Muscle layer of duodenum (tissue), 2 donors: ENCODE results near the gene DNAJC16.
A peak's percentile ranks its signal among the peaks of the same experiment; 100 is the strongest.

Experiments used
- H3K27ac ChIP-seq: one replicate; pipeline ENCODE4 v1.7.0; 2013; ENCODE audit warnings: mild to moderate bottlenecking, low read length
- H3K27me3 ChIP-seq: one replicate; pipeline ENCODE4 v1.7.0; 2013; ENCODE audit warnings: low read depth, mild to moderate bottlenecking, control low read depth, low read length
- H3K36me3 ChIP-seq, 2 donors: one replicate each; pipeline ENCODE4 v1.7.0; 2013; ENCODE audit warnings: low read length in 2 of 2, control low read depth in 1 of 2, mild to moderate bottlenecking in 1 of 2; ENCODE audit not compliant: insufficient read depth in 2 of 2, control insufficient read depth in 1 of 2
- H3K4me1 ChIP-seq, 2 donors: one replicate each; pipeline ENCODE4 v1.7.0; 2013; ENCODE audit warnings: low read length in 2 of 2, mild to moderate bottlenecking in 2 of 2, control low read depth in 1 of 2, moderate library complexity in 1 of 2; ENCODE audit not compliant: insufficient read depth in 2 of 2, control insufficient read depth in 1 of 2
- H3K4me3 ChIP-seq, 2 donors: one replicate each; pipeline ENCODE4 v1.7.0; 2013; ENCODE audit warnings: low read length in 2 of 2, low read depth in 1 of 2, mild to moderate bottlenecking in 1 of 2
- H3K9me3 ChIP-seq, 2 donors: one replicate each; pipeline ENCODE4 v1.7.0; 2013; ENCODE audit warnings: low read length in 2 of 2, control low read depth in 1 of 2, mild to moderate bottlenecking in 1 of 2; ENCODE audit not compliant: control insufficient read depth in 1 of 2
- donor health status: healthy.

Gene DNAJC16

DNA sequence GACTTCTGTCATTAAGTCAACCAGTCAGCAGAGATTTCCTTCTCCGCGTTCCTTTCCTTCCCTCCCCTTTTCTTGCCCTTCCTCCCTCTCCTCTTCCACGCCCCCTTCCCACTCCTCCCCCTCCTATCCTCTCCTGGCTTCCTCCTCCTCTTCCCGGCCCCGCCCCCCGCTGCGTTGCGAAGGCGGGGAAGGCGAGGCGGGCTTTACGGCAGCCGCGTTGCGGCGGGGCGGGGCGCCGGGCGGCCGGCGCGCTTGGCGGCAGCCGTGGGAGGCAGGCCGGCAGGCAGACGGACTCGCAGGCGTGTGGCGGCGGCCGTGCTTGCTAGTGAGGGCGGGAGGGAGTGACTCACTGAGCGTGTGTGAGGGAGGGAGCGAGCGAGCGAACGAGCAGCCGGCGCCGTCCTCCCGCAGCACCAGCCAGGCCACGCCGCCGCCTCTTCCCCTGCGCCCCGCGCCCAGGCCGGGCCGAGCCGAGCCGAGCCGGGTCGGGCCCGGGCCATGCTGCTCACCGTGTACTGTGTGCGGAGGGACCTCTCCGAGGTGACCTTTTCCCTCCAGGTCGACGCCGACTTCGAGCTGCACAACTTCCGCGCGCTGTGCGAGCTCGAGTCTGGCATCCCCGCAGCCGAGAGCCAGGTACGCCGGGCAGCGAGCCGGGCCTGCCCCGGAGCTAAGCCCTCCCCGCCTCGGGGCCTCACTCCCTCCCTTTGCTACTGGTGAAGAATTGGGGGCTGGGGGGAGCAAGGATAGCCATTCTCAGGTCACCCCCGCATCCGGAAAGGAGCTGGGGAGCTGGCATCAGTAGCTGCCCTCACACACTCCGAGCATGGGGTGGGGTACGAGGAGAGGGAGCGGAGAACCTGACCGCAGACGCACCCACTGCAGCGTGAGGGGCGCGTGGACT, 90.8 kb downstream of the DNAJC16 start, which contains the start of gene DDI2:
Gene DDI2 (plus strand): TSS at position 286 of the 904 bp plus-strand sequence. CDS start 213 bp downstream, at position 499.
- H3K27me3 ChIP-seq, result no peaks in the 10 kb centered on the region
- peak within 1 kb of the TSS; percentile 87 to 98 for H3K4me3 ChIP-seq
- peak within 1 kb of the TSS; percentile 93 for H3K27ac ChIP-seq
- H3K36me3 ChIP-seq, result peaks cover 0 to 8% of the 10 kb centered on the region in 2 donors
- no peaks in the 10 kb centered on the region for H3K9me3 ChIP-seq
- H3K4me1 ChIP-seq, result peaks cover 16 to 43% of the 10 kb centered on the region in 2 donors

DNA sequence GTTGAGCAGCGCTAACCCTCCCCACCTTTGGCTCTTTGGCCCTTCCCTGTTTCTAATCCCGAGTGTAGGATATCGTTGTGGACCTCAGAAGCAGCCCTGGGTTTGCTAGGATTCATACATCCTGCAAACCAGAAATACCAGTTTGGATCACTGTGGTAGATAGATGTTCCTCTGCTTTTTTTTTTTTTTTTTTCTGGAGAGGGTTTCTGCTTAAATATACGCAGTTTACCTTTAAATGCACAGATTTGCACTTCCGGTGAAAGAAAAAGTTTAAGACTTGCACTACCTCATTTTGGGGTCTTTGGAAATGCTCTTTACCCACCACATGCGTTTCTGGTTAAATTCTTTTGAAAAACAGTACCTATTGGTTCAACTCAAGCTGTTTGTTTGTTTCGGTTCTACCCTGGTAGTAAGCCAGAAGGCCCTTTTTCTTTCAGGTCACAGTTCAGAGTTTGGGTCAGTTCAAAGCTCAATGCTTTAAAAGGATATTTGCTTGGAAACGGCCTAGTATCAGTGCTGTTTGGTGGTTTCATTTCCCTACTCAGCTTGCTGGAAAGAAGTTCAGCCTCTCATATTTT, 91.5 kb downstream of the DNAJC16 start:
- H3K27me3 ChIP-seq, result no peaks in the 10 kb centered on the region
- H3K4me1 ChIP-seq, result peaks cover 16 to 43% of the 10 kb centered on the region in 2 donors
- peak overlapping the region; percentile 93 for H3K27ac ChIP-seq
- peaks cover 0 to 8% of the 10 kb centered on the region in 2 donors for H3K36me3 ChIP-seq
- H3K9me3 ChIP-seq, result no peaks in the 10 kb centered on the region
- peak overlapping the region; percentile 87 to 98 for H3K4me3 ChIP-seq

DNA sequence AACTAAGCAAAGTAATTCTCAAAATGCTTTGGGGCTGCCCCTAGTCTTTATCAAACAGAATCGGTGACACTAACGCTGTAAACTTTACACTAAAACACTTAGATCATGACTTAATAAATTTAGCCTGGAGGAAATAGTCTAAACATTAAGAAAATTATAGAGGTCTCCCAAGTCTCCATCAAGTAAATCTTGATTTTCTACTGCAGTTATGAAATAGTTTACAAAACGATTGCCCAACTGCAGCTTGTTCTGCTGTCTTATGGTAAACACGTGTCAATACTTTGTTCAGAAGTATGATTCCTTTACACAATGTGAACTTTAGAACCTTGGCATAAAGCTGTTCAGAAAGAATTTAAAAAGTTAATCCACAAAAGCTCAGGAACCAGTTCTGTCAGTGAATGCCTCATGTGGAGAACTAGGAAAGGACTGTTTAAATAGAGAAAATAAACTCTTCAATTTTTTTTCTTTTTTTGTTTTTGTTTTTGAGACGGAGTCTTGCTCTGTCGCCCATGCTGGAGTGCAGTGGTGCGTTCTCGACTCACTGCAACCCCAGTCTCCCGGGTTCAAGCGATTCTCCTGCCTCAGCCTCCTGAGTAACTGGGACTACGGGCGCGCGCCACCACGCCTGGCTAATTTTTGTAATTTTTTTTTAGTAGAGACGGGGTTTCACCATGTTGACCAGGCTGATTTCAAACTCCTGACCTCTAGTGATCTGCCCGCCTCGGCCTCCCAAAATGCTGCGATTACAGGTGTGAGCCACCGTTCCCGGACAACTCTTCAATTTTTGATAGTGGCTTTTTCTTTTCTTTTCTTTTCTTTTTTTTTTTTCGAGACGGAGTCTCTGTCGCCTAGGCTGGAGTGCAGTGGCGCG, 92.2 kb downstream of the DNAJC16 start:
- peak overlapping the region; percentile 93 for H3K27ac ChIP-seq
- H3K36me3 ChIP-seq, result peaks cover 0 to 8% of the 10 kb centered on the region in 2 donors
- peaks cover 16 to 43% of the 10 kb centered on the region in 2 donors for H3K4me1 ChIP-seq
- H3K9me3 ChIP-seq, result no peaks in the 10 kb centered on the region
- no peaks in the 10 kb centered on the region for H3K27me3 ChIP-seq
- H3K4me3 ChIP-seq, result peak overlapping the region; percentile 87 to 98

DNA sequence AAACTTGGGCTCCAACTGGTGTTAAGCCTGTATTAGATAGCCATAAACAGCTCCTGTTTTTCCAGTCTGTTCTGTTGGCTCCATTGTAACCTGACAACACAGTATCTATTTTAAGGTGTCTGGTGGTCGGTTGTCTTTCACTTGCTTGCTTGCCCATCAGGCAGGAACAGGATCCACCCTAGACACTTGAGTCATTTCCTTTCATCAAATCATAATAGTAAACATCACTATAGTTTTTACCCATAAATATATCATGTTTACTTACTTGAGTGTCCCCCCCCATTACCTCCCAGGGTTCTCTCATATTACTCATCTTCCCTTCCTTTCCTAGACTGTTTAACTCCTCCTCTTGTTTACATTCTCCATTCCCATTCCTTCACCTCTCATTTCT, 93.5 kb downstream of the DNAJC16 start:
- H3K4me1 ChIP-seq, result peaks cover 16 to 43% of the 10 kb centered on the region in 2 donors
- H3K4me3 ChIP-seq, result no peak overlapping the region

DNA sequence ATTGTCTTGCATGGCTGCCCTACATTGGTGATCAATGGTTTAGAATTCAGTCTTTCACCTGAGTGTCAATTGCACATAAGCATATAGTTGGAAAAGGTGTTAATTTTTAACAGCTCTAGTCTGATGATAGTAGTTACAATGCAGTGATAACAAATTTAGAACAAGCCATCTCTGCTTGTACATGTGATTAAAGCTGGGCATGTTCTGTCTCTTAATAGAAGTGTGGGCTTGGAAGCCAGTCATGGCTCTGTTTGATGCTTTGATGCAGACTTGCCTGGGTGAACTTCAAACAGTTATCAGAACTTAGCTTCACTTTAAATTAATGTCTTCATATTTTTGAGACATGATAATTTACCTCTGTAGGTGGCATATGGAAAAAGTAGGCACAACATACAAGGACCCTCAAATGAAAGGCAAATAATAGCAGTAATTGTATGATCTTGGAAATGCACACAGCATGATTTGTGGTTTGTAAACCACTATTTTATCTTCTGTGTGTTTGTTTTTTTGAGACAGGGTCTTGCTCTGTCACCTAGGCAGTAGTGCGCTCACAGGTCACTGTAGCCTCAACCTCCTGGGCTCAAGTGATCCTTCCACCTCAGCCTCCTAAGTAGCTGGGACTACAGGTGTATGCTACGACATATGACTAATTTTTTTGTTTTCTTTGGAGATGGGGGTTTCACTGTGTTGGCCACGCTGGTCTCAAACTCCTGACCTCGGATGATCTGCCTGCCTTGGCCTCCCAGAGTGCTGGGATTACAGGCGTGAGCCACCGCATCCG, 94.4 kb downstream of the DNAJC16 start:
- H3K36me3 ChIP-seq, result peaks cover 0 to 8% of the 10 kb centered on the region in 2 donors
- H3K4me1 ChIP-seq, result peaks cover 16 to 43% of the 10 kb centered on the region in 2 donors
- H3K27ac ChIP-seq, result no peak overlapping the region
- H3K27me3 ChIP-seq, result no peaks in the 10 kb centered on the region
- H3K4me3 ChIP-seq, result no peak overlapping the region
- H3K9me3 ChIP-seq, result no peaks in the 10 kb centered on the region

More for the DNA sequence above, 93.5 kb downstream of the DNAJC16 start:
- no peaks in the 10 kb centered on the region for H3K27me3 ChIP-seq
- H3K9me3 ChIP-seq, result no peaks in the 10 kb centered on the region
- peaks cover 0 to 8% of the 10 kb centered on the region in 2 donors for H3K36me3 ChIP-seq
- H3K27ac ChIP-seq, result no peak overlapping the region

DNA sequence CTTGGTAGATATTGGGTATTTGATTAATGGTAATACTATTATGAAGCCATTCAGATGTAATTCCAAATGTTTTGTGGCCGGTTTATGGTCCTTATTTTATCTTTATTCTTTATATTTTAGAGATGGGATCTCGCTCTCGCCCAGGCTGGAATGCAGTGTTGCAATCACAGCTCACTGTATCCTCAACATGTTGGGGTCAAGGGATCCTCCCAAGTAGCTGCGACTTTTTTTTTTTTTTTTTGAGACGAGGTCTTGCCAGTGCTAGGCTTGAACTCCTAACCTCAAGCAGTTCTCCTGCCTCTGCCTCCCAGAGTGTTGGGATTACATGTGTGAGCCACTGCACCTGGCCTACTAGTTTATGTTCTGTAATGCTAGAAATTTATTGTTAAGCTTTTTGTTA, 95.3 kb downstream of the DNAJC16 start:
- Histone ChIP-seq H3K9me3 (no peaks in the 10 kb centered on the region), H3K36me3 (peaks cover 5 to 8% of the 10 kb centered on the region in 2 donors), H3K4me3 (no peak overlapping the region), H3K27ac (no peak overlapping the region), H3K27me3 (no peaks in the 10 kb centered on the region), H3K4me1 (peaks cover 12 to 40% of the 10 kb centered on the region in 2 donors)

DNA sequence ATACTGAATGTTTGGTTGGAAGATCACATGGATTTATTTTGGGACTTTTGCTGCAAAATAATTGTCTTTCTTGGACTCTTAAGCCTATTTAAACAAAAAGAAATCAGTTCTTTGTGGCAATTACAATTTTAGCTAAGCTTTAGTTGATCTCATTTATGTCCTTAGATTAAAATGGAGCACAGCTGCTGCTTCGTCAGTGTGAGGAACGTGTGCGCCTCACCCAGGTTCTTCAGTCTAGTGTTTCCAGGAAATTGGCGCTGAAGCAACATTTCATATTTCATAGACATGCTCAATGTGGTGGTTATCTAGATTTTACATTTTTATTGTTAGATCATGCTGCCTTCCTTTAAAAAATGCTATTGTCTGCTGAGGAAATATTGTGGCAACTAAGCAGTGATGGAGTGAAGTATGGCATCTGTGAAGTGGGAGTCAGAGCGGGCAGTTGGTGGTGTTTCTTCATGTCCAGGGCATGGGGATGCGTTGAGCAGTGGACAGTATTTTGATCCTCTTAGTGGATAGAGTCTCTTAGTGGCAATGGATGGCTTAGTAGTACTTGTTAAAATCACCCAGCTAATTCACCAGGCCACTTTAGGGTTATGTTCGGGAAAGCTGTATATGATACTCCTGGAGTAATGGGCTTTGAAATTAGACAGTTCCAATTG, 96.2 kb downstream of the DNAJC16 start:
- no peak overlapping the region for H3K4me3 ChIP-seq
- no peaks in the 10 kb centered on the region for H3K27me3 ChIP-seq
- H3K4me1 ChIP-seq, result peaks cover 12 to 40% of the 10 kb centered on the region in 2 donors
- no peaks in the 10 kb centered on the region for H3K9me3 ChIP-seq
- no peak overlapping the region for H3K27ac ChIP-seq
- H3K36me3 ChIP-seq, result peaks cover 9 to 12% of the 10 kb centered on the region in 2 donors

DNA sequence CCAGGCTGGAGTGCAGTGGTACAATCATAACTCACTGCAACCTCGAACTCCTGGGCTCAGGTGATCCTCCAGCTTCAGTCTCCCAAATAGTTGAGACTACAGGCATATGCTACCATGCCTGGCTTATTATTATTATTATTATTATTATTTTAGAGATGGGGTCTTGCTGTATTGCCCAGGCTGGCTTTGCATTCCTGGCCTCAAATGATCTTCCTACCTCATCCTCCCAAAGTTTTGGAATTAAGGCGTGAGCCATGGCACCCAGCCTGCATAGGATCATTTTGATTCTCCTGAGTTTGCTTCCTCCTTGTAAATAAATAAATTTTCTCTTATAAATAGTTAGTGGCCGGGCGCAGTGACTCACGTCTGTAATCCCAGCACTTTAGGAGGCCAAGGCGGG, 96.8 kb downstream of the DNAJC16 start:
- Histone ChIP-seq H3K4me1 (peaks cover 9 to 36% of the 10 kb centered on the region in 2 donors), H3K27me3 (no peaks in the 10 kb centered on the region), H3K27ac (no peak overlapping the region), H3K36me3 (peaks cover 10 to 17% of the 10 kb centered on the region in 2 donors), H3K9me3 (no peaks in the 10 kb centered on the region), H3K4me3 (no peak overlapping the region)

DNA sequence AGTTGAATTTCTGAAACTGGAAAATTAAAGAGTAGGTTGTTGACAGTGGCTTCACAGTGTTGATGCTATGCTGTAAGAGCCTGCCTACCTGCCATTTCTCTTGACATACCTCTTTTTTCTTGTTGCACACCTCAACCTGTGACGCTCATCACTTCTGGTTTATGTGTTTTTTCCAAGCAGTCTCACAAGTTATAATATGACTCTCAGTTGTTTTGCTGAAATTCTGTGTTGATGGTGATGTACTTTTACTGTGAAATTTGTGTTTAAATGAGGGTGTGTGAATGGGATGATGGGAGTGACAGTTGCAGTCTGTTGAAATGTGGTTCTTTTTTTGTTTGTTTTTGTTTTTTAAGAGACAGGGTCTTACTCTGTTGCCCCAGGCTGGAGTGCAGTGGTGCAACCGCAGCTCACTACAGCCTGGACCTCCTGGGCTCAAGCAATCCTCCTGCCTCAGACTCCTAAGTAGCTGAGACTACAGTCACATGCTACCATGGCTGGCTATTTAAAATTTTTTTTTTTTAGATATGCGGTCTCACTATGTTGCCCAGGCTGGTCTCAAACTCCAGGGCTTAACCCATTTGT, 97.6 kb downstream of the DNAJC16 start:
- peaks cover 4 to 30% of the 10 kb centered on the region in 2 donors for H3K4me1 ChIP-seq
- peaks cover 9 to 20% of the 10 kb centered on the region in 2 donors for H3K36me3 ChIP-seq
- H3K27me3 ChIP-seq, result no peaks in the 10 kb centered on the region
- no peak overlapping the region for H3K4me3 ChIP-seq
- H3K9me3 ChIP-seq, result no peaks in the 10 kb centered on the region
- no peak overlapping the region for H3K27ac ChIP-seq
